ENCODE results near the gene CDH4.

CDH4 gene

GRCh38 chr20:61524951-61525666, 273.0 kb downstream of the CDH4 start:
- no peak for DNase-seq

DNA sequence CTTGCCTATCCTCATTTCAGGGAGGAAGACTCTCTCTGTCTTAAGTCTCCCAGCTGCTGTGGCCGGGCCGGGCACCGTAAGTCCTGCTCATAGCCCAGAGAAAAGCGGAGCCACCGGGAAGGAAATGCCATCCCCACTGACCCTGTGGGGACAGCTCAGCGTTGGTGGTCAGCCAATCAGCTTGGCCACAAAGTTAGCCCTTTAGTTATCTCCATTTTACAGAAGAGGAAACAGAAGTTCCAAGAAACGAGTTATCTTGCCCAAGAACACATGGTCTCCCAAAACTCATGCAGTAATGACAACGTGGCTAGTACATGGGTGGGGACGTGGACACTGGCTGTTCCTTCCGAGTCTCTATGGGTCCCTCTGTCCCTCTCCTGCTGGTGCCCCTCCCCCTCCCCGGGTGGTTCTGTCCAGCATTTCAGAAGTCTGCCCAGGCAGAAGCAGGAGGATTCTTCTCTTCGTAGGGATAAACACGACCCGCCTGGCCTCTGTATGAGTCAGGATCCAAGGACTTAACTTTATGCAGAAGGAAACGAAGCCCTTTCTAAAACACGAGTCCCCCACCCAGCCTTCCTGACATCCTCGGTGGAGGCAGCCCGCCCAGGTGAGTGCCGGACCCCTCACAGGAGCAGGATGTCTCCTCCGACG, 273.8 kb downstream of the CDH4 start:
- no peak for DNase-seq

- no peak for DNase-seq
Observed at GRCh38 chr20:61526907-61527306, 274.8 kb downstream of the CDH4 start.

DNA sequence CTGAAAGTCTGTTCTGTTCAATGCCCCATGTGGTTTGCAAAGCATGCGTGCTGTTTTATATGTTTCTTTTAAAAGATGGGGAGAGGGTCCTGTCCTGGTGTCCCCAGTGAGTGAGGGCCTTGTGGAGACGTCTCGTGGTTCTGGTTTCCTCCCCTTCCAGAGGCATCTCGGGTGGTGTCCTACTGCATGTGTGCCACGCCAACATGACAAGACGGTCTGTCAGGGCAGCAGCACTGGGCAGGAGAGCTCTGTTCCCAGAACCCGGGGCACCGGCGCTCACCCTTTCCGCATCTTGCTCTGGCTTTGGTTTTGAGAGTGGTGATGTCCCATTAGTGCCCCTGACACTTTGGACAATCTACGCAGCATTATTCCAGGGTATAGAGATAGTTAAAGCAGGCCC, 275.6 kb downstream of the CDH4 start:
- no peak for DNase-seq

- DNase-seq = no peak
Observed at GRCh38 chr20:61528591-61528990, 276.5 kb downstream of the CDH4 start.

DNA sequence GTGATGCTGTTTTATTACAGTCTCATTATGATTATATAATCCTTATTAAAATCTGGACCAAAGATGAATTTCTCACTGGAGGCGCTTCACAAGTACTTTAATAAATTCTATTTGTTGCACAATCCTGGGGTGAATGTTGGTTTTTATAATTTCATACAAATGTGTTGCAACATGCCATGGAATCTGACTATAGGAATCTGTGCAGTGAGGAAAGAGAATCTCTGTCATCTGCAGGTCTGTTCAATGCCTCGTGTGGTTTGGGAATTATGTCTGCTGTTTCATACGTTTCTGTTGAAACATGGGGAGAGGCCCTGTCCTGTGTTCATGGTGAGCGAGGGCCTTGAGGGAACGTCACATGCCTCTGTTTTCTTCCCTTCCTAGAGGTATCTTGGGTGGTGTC, 277.3 kb downstream of the CDH4 start:
- no peak for DNase-seq

DNA sequence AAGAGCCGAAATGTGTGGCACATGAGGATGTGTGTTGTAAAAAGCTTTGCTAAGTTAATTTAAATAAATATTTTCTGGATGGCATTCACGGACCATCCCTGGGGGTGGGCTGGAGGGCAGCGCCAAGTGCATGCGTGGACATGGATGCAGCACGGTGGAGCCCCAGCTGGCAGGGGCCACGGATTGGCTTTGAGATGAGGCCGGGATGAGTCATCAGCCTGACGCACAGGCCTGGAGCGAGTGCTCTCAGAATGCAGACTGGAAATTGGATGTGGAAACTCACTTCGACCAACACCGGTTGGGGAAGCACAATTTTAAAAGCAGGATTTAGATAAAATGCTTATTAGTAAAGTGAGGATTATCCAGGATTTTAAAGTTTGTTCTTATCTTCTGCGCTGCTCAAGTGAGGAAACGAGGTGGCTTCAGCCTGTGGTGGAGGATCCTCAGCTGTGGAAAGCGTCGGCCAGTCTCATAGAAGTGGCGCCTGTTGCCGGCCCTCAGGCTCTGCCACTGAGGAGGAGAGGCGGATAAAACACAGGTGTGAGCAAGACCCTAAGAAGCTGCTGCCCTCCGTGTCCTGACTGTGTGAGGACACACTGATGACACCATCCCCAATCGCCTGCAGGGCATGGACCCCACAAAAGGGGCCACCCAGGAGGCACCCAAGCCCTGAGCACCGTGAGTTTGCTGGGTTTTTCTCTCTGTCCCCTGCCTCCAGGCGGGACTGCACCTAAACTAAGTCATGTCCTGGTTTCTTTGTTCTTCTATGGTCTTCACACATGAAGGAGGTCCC, 279.7 kb downstream of the CDH4 start:
- no peak for DNase-seq

DNA sequence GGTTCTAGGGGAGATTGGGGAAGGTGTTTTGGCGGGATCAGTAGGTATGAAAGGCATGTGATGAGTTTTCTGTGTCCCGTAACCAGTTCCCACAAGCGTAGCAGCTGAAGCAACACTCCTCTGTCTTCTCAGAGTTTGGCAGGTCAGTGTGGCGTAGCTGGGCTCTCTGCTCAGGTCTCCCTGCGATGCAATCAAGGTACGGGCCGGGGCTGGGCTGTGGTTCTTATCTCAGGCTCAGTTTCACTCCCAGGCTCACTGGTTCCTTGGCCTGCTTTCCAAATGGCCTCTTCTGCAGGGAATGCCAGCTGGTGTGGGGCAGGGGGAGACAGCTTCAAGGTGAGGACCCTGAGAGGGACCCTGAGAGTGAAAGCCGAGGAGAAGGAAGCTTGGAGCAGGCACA, 280.7 kb downstream of the CDH4 start:
- DNase-seq = no peak

GRCh38 chr20:61533231-61533631, 281.2 kb downstream of the CDH4 start:
- no peak for DNase-seq

DNA sequence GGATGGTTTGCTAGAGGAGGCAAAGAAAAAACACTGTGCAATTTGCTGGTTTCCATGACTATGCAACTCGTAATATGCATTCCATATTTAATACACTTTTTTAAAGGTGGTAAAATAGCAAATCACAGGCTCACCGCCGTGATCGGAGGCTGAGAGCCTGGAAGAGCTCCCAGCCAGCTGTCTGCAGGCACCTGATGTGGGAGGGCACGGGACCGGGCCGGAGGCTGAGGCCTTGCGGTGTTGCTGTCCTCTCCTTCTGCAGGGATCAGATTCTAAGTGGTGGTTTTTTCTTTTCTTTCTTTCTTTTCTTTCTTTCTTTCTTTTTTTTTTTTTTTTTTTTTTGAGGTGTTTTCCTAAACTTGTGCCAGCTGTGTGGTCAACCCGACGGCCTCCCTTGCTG, 282.3 kb downstream of the CDH4 start:
- no peak for DNase-seq

DNA sequence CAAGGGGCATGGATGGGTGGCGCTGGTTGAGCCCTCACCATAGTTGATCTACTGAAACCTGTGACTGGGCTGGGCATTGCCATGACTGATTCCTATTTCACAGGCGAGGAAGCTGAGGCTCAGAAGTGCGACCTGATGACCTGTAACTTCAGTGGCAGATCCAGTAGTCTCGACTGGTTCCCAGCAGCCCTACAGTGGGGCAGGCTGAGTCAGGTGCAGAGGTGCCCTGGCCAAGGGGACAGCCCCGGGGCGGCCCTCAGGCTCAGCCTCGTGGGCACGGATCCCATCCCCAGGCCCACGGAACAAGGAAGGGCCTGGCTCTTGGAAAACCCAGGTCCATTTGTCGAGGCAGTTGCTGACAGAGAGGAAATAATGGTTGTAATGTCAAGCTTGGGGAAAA, 283.0 kb downstream of the CDH4 start:
- DNase-seq = no peak

GRCh38 chr20:61535536-61535935, 283.5 kb downstream of the CDH4 start:
- DNase-seq = no peak

- DNase-seq = no peak
Observed at GRCh38 chr20:61535956-61536355, 283.9 kb downstream of the CDH4 start.

DNA sequence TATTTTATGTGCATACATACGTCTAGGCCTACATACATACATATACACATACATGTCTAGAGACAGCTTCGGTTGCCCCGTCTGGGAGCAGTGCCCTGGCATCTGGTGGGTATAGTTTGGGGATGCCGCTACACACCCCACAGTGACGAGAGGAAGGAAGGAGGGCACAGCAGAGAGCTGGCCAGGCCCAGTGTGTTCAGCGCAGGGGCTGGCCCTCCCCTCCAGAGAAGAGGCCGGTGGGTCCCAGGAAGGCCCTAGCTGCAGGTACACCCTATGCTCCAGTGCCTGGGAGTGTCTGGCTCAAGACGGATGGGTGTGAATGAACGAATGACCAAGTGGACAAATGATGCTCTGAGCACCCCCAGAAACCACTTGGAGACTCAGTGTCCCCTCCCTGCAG, 284.6 kb downstream of the CDH4 start:
- no peak for DNase-seq

DNA sequence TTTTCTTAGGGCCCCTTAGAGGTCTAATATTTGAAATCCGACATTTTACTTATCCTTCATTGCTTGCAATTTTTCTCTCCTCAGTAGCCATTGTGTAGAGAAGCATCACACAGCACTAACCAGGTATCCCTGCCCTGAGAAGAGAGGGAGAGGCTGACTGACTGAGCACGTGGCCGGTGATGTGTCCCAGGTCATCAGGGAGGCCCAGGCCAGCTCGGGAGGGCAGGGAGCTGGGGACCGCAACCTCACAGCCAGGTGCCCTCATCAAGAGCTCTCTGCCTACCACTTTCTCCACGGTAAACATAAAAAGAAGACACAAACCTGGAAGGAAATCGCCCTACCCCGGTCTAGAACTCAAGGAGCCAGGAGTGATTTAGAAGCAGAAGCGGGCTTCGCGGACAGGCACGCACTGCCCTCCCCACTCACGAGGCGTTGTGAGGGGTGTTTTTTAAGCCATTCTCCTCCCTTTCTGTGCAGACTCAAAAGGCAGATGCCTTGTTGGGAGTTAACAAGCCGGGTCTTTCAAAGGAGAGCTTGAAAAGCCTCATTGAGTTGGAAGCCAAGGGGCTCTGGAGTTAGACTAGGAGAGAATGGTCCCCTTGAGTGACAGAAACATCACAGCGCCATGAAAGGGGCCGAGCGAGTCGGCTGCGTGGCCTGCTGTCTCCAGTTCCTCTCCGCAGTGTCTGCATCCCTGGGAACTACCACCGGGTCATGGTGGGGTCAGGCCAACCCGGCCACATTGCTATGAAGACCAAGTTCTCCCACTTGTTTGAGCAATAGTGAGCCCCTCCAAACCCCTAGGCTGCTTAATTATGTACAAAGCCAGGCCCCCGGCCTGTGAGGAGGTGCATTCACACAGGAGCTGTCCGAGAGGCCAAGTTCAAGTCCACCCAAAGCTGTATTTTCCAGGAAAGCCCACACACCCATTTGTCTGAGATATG, 285.4 kb downstream of the CDH4 start:
- no peak for DNase-seq

DNA sequence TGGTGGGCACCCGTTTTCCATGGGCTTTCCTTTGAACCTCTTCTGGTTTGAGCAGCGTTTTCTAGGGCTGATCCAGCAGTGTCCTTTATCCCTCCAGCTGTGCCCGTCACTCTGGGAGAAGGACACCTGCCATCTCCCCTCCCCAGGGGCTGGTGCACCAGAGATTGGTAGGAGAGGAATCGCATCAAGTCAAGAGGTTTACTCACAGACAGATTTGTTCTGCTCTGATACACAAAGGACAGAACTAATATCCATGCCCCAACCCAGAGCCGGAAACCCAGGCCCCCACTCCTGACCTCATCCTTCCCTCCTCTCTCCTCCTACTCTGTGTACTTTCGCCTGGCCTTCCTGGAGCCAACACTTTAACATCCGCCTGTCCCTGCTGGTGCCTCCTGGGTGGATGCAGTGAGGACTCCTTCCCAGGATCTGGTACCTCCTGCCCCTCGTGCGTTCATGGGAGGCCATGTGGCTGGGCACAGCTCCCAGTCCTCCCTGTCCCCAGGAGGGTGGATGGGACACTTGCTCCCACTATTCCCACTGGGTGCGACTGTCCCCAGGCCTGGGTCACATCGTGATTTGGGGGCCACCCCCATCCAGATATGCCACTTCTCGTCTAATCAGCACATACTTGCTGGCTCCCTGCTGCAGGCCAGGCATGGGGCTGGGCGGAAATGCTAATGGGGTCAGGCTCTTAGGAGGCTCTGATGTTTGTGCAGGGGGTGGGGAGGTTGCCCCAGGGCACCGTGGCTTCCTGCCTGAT, 286.3 kb downstream of the CDH4 start:
- no peak for DNase-seq

DNA sequence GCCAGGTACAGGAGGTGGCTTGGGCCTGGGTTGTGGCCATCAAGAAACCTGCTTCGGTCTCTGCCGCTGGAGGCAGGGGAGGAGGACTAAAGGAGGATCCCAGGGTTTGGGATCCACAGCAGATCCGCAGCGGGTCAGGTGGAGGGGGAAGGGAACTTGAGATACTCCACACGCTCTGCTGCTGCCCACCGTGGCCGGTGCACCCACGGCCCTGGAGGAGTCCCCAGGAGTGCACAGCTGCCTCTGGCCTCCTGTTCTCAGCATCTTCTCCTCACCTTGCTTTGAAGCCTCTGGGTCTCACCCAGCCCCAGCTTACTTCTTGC, 286.8 kb downstream of the CDH4 start:
- DNase-seq = no peak

DNA sequence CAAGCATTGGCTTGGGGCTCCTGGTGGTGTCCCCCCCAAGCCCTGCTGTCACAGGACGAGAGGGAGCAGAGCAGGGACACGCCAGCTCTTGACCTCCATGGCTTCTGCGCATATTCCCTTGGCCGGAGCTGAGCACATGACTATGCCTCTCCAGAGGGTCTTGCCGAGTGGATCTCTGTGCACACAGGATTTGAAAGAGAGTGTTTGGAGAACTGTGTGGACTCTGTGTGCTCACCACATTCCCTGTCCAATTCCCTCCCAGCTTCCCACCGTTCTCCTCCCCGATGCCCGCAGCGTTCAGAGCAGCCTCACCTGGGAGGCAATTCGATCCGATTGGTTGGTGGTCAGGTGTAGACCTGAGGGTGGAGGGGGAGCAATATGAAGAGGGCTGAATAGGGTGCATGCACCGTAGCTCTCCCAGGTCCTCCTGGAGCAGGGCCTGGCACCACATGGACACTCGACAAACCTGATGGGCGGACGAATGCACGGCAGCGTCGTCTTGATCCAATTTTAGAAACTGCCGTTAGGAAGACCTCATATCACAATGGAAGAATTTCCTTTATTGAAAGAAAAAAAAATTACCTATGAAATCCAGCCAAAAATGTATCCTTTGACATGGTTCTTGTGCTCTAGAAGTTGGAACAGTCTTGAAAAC, 287.8 kb downstream of the CDH4 start:
- no peak for DNase-seq

- no peak for DNase-seq
Observed at GRCh38 chr20:61541537-61541936, 289.5 kb downstream of the CDH4 start.

GRCh38 chr20:61543086-61543485, 291.0 kb downstream of the CDH4 start:
- no peak for DNase-seq

GRCh38 chr20:61543931-61544745, 292.1 kb downstream of the CDH4 start:
- no peak for DNase-seq

All from CD4-positive, alpha-beta T cell treated with Interleukin-21 for 1 hour (primary cell).